ENCODE measurements around the gene NCAM1.

DNA sequence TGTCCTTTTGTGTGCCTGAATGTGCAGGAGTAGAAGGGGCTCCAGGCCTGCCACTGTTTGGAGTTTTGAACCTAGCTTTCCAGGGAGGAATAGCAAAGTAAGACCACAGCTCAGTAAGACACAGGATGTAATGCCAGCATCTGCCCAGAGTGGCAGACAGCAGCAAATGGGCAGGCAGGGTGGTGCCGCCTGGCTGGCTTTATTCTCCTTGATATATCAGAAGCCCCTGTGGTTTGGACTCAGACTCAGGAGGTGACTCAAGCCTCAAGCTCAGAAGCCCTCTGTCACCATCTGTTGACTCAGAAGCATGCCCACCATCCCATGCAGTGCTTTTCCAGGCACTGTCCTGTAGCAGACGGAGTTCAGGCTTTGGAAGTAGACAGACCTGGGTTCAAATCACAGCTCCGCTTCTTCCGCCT lies 280.4 kb downstream of the NCAM1 start:
- TF ChIP-seq CHD4 (IDR thresholded peaks at IDR 0.05; ENCODE audit: borderline replicate concordance): no peak
- TF ChIP-seq POLR2A (IDR thresholded peaks at IDR 0.05; ENCODE audit: low read length): no peak
- TF ChIP-seq POLR2AphosphoS2 (conservative IDR thresholded peaks at IDR 0.05; ENCODE audit: low read length): no peak
- no peak for TF ChIP-seq NR3C1 (IDR thresholded peaks at IDR 0.05)

Measured in A549 (cell line).